ENCODE data around the gene COA3.
"Not testable (repeated sequence)": the region's sequence is repeated elsewhere in the genome, so short reads cannot be mapped to it uniquely, and the experiment has no call there.

The COA3 gene

GRCh38 chr17:42775534-42776098, 22.9 kb downstream of the COA3 start:
- H3K27me3 ChIP-seq (ENCODE audit: control insufficient read depth, insufficient read depth, low read length): no peaks in the 10 kb centered on the region
- peaks cover 12% of the 10 kb centered on the region for H3K36me3 ChIP-seq (ENCODE audit: control insufficient read depth, insufficient read depth, low read length)
- no peaks in the 10 kb centered on the region for H3K4me1 ChIP-seq (ENCODE audit: control insufficient read depth, insufficient read depth, low read length)
- no peak overlapping the region for H3K4me3 ChIP-seq (ENCODE audit: low read depth, low read length)
- H3K9ac ChIP-seq (ENCODE audit: low read depth, low read length): no peak overlapping the region
- no peaks in the 10 kb centered on the region for H3K9me3 ChIP-seq (ENCODE audit: control insufficient read depth, insufficient read depth, low read length)

- Histone ChIP-seq H3K36me3 (ENCODE audit: control insufficient read depth, insufficient read depth, low read length) (peaks cover 12% of the 10 kb centered on the region), H3K9ac (ENCODE audit: low read depth, low read length) (no peak overlapping the region), H3K27me3 (ENCODE audit: control insufficient read depth, insufficient read depth, low read length) (no peaks in the 10 kb centered on the region), H3K4me1 (ENCODE audit: control insufficient read depth, insufficient read depth, low read length) (no peaks in the 10 kb centered on the region), H3K9me3 (ENCODE audit: control insufficient read depth, insufficient read depth, low read length) (no peaks in the 10 kb centered on the region), H3K4me3 (ENCODE audit: low read depth, low read length) (peak overlapping the region; percentile 98)
Observed at GRCh38 chr17:42774066-42774745, 24.3 kb downstream of the COA3 start.

GRCh38 chr17:42773290-42774035, 25.0 kb downstream of the COA3 start, which contains the start of gene VPS25:
VPS25 (plus strand) TSS chr17:42773449; CDS start chr17:42773476, 27 bp downstream.
- no peaks in the 10 kb centered on the region for H3K27me3 ChIP-seq (ENCODE audit: control insufficient read depth, insufficient read depth, low read length)
- no peaks in the 10 kb centered on the region for H3K9me3 ChIP-seq (ENCODE audit: control insufficient read depth, insufficient read depth, low read length)
- H3K4me1 ChIP-seq (ENCODE audit: control insufficient read depth, insufficient read depth, low read length): no peaks in the 10 kb centered on the region
- H3K4me3 ChIP-seq (ENCODE audit: low read depth, low read length): peak within 1 kb of the TSS; percentile 98
- peak within 1 kb of the TSS; percentile 97 for H3K9ac ChIP-seq (ENCODE audit: low read depth, low read length)
- H3K36me3 ChIP-seq (ENCODE audit: control insufficient read depth, insufficient read depth, low read length): peaks cover 4% of the 10 kb centered on the region

GRCh38 chr17:42772945-42773289, 25.6 kb downstream of the COA3 start:
- no peaks in the 10 kb centered on the region for H3K4me1 ChIP-seq (ENCODE audit: control insufficient read depth, insufficient read depth, low read length)
- H3K36me3 ChIP-seq (ENCODE audit: control insufficient read depth, insufficient read depth, low read length): no peaks in the 10 kb centered on the region
- peak overlapping the region; percentile 98 for H3K4me3 ChIP-seq (ENCODE audit: low read depth, low read length)
- peak overlapping the region; percentile 97 for H3K9ac ChIP-seq (ENCODE audit: low read depth, low read length)
- H3K27me3 ChIP-seq (ENCODE audit: control insufficient read depth, insufficient read depth, low read length): no peaks in the 10 kb centered on the region
- H3K9me3 ChIP-seq (ENCODE audit: control insufficient read depth, insufficient read depth, low read length): no peaks in the 10 kb centered on the region

- not testable (repeated sequence) for H3K9me3 ChIP-seq (ENCODE audit: control insufficient read depth, insufficient read depth, low read length); H3K36me3 ChIP-seq (ENCODE audit: control insufficient read depth, insufficient read depth, low read length); H3K4me3 ChIP-seq (ENCODE audit: low read depth, low read length); H3K4me1 ChIP-seq (ENCODE audit: control insufficient read depth, insufficient read depth, low read length); H3K9ac ChIP-seq (ENCODE audit: low read depth, low read length); H3K27me3 ChIP-seq (ENCODE audit: control insufficient read depth, insufficient read depth, low read length)
Observed at GRCh38 chr17:42769964-42770363, 28.5 kb downstream of the COA3 start.

- not testable (repeated sequence) for H3K27me3 ChIP-seq (ENCODE audit: control insufficient read depth, insufficient read depth, low read length); H3K36me3 ChIP-seq (ENCODE audit: control insufficient read depth, insufficient read depth, low read length); H3K4me3 ChIP-seq (ENCODE audit: low read depth, low read length); H3K9me3 ChIP-seq (ENCODE audit: control insufficient read depth, insufficient read depth, low read length); H3K4me1 ChIP-seq (ENCODE audit: control insufficient read depth, insufficient read depth, low read length); H3K9ac ChIP-seq (ENCODE audit: low read depth, low read length)
Observed at GRCh38 chr17:42768006-42768405, 30.5 kb downstream of the COA3 start.

- Histone ChIP-seq H3K4me3 (ENCODE audit: low read depth, low read length) (no peak overlapping the region), H3K27me3 (ENCODE audit: control insufficient read depth, insufficient read depth, low read length) (peaks cover 2% of the 10 kb centered on the region), H3K36me3 (ENCODE audit: control insufficient read depth, insufficient read depth, low read length) (no peaks in the 10 kb centered on the region), H3K9me3 (ENCODE audit: control insufficient read depth, insufficient read depth, low read length) (no peaks in the 10 kb centered on the region), H3K9ac (ENCODE audit: low read depth, low read length) (no peak overlapping the region), H3K4me1 (ENCODE audit: control insufficient read depth, insufficient read depth, low read length) (peaks cover 2% of the 10 kb centered on the region)
Observed at GRCh38 chr17:42767512-42767911, 31.0 kb downstream of the COA3 start.

GRCh38 chr17:42766124-42766523, 32.4 kb downstream of the COA3 start:
- no peak overlapping the region for H3K4me3 ChIP-seq (ENCODE audit: low read depth, low read length)
- H3K9me3 ChIP-seq (ENCODE audit: control insufficient read depth, insufficient read depth, low read length): no peaks in the 10 kb centered on the region
- peaks cover 2% of the 10 kb centered on the region for H3K4me1 ChIP-seq (ENCODE audit: control insufficient read depth, insufficient read depth, low read length)
- H3K36me3 ChIP-seq (ENCODE audit: control insufficient read depth, insufficient read depth, low read length): no peaks in the 10 kb centered on the region
- H3K27me3 ChIP-seq (ENCODE audit: control insufficient read depth, insufficient read depth, low read length): peaks cover 12% of the 10 kb centered on the region
- H3K9ac ChIP-seq (ENCODE audit: low read depth, low read length): no peak overlapping the region

- no peak overlapping the region for H3K9ac ChIP-seq (ENCODE audit: low read depth, low read length)
- peaks cover 25% of the 10 kb centered on the region for H3K27me3 ChIP-seq (ENCODE audit: control insufficient read depth, insufficient read depth, low read length)
- H3K4me1 ChIP-seq (ENCODE audit: control insufficient read depth, insufficient read depth, low read length): peaks cover 2% of the 10 kb centered on the region
- H3K4me3 ChIP-seq (ENCODE audit: low read depth, low read length): peak overlapping the region; percentile 56
- H3K9me3 ChIP-seq (ENCODE audit: control insufficient read depth, insufficient read depth, low read length): no peaks in the 10 kb centered on the region
- H3K36me3 ChIP-seq (ENCODE audit: control insufficient read depth, insufficient read depth, low read length): no peaks in the 10 kb centered on the region
Observed at GRCh38 chr17:42761638-42762037, 36.9 kb downstream of the COA3 start.

- peak within 1 kb of the TSS; percentile 37 for H3K9ac ChIP-seq (ENCODE audit: low read depth, low read length)
- H3K27me3 ChIP-seq (ENCODE audit: control insufficient read depth, insufficient read depth, low read length): peaks cover 25% of the 10 kb centered on the region
- H3K36me3 ChIP-seq (ENCODE audit: control insufficient read depth, insufficient read depth, low read length): no peaks in the 10 kb centered on the region
- no peaks in the 10 kb centered on the region for H3K9me3 ChIP-seq (ENCODE audit: control insufficient read depth, insufficient read depth, low read length)
- peak within 1 kb of the TSS; percentile 56 for H3K4me3 ChIP-seq (ENCODE audit: low read depth, low read length)
- peaks cover 2% of the 10 kb centered on the region for H3K4me1 ChIP-seq (ENCODE audit: control insufficient read depth, insufficient read depth, low read length)
Observed at GRCh38 chr17:42760652-42761581, 37.6 kb downstream of the COA3 start, which contains the start of gene RAMP2. RAMP2 (plus strand) TSS chr17:42761227; CDS start chr17:42761262, 35 bp downstream.

GRCh38 chr17:42759982-42760651, 38.4 kb downstream of the COA3 start:
- Histone ChIP-seq H3K4me3 (ENCODE audit: low read depth, low read length) (peak overlapping the region; percentile 56), H3K9me3 (ENCODE audit: control insufficient read depth, insufficient read depth, low read length) (no peaks in the 10 kb centered on the region), H3K36me3 (ENCODE audit: control insufficient read depth, insufficient read depth, low read length) (no peaks in the 10 kb centered on the region), H3K27me3 (ENCODE audit: control insufficient read depth, insufficient read depth, low read length) (peaks cover 25% of the 10 kb centered on the region), H3K9ac (ENCODE audit: low read depth, low read length) (no peak overlapping the region), H3K4me1 (ENCODE audit: control insufficient read depth, insufficient read depth, low read length) (peaks cover 2% of the 10 kb centered on the region)
